IMR-90 (cell line): ENCODE measurements around the gene SDC4. TPM values are rescaled to one million over a fixed set of nuclear protein-coding genes. Genes with fewer than 3 reads are reported as not detected.

Source experiments
- ATAC-seq: fragments of 200-7000 bp; cut with Tn5 transposase; 2 replicates; pipeline ENCODE4 v1.9.1; 2020; ENCODE audit warnings: low read depth, mild to moderate bottlenecking, moderate library complexity
- BruUV-seq: library from RNA; stranded (reverse); fragments of 400-500 nt; replicated peaks from 2 replicates; lab custom pipeline; 2021; lab: Mats Ljungman, UMichigan
- CTCF ChIA-PET: fragments of 300-600 bp; formaldehyde crosslinking; extraction: SDS; loops from one replicate; lab custom pipeline; 2021; ENCODE audit warnings: antibody characterized with exemption; lab: Yijun Ruan, JAX
- POLR2A ChIA-PET: fragments of 300-600 bp; sonication (Branson Sonifier 250); formaldehyde crosslinking; loops from one replicate; lab custom pipeline; 2022; ENCODE audit warnings: antibody characterized with exemption; ENCODE audit not compliant: unreplicated experiment; lab: Charles Lee
- DNase-seq: peaks from one replicate; pipeline ENCODE4 v3.0.0; 2013
- H2AFZ ChIP-seq: replicated peaks from 2 replicates; pipeline ENCODE3; 2013; ENCODE audit warnings: low read length, mild to moderate bottlenecking; ENCODE audit not compliant: poor library complexity
- H2AK5ac ChIP-seq: 2 replicates; pipeline ENCODE4 v1.6.1; 2013; ENCODE audit warnings: low read depth, low read length, inconsistent platforms
- H2AK9ac ChIP-seq: replicated peaks from 2 replicates; pipeline ENCODE3; 2013; ENCODE audit warnings: mild to moderate bottlenecking, low read depth, low read length, moderate library complexity; ENCODE audit not compliant: poor library complexity
- H2BK120ac ChIP-seq: 2 replicates; pipeline ENCODE4 v1.6.1; 2013; ENCODE audit warnings: low read depth, low read length, inconsistent platforms
- H2BK15ac ChIP-seq: 3 replicates; pipeline ENCODE4 v1.6.1; 2013; ENCODE audit warnings: low read depth, low read length, inconsistent platforms
- H2BK20ac ChIP-seq: 2 replicates; pipeline ENCODE4 v1.6.1; 2013; ENCODE audit warnings: low read depth, mild to moderate bottlenecking, inconsistent platforms, low read length, moderate library complexity
- H2BK5ac ChIP-seq: 2 replicates; pipeline ENCODE4 v1.6.1; 2013; ENCODE audit warnings: mild to moderate bottlenecking, low read depth, low read length, inconsistent platforms; ENCODE audit not compliant: poor library complexity, severe bottlenecking
- H3K14ac ChIP-seq: replicated peaks from 2 replicates; pipeline ENCODE4 v1.6.1; 2013; ENCODE audit warnings: low read depth, low read length, inconsistent platforms
- H3K18ac ChIP-seq: 2 replicates; pipeline ENCODE4 v1.6.1; 2013; ENCODE audit warnings: low read depth, low read length, control low read depth
- H3K23ac ChIP-seq: 2 replicates; pipeline ENCODE4 v1.6.1; 2013; ENCODE audit warnings: low read depth, low read length, inconsistent platforms
- H3K27ac ChIP-seq: 2 replicates; pipeline ENCODE4 v1.5.1; 2013; ENCODE audit warnings: mild to moderate bottlenecking, control low read depth, low read length; ENCODE audit not compliant: insufficient read depth
- H3K27me3 ChIP-seq: 2 replicates; pipeline ENCODE4 v1.6.1; 2013; ENCODE audit warnings: low read length; ENCODE audit not compliant: control insufficient read depth, insufficient read depth
- H3K36me3 ChIP-seq: 2 replicates; pipeline ENCODE4 v1.6.1; 2013; ENCODE audit warnings: low read length, mixed read lengths; ENCODE audit not compliant: control insufficient read depth, insufficient read depth
- H3K4ac ChIP-seq: 2 replicates; pipeline ENCODE4 v1.6.1; 2013; ENCODE audit warnings: low read depth, low read length, inconsistent platforms
- H3K4me1 ChIP-seq: 2 replicates; pipeline ENCODE4 v1.6.1; 2013; ENCODE audit warnings: low read length, mixed read lengths; ENCODE audit not compliant: control insufficient read depth, insufficient read depth
- H3K4me2 ChIP-seq: 2 replicates; pipeline ENCODE4 v1.6.1; 2013; ENCODE audit warnings: low read depth, mild to moderate bottlenecking, control low read depth, low read length, moderate library complexity
- H3K4me3 ChIP-seq: 2 replicates; pipeline ENCODE4 v1.5.1; 2013; ENCODE audit warnings: low read depth, mild to moderate bottlenecking, control low read depth, low read length, moderate library complexity; ENCODE audit not compliant: insufficient read depth
- H3K56ac ChIP-seq: 2 replicates; pipeline ENCODE4 v1.6.1; 2013; ENCODE audit warnings: low read length, inconsistent platforms; ENCODE audit not compliant: insufficient read depth; ENCODE audit errors: extremely low read depth
- H3K79me1 ChIP-seq, 2 experiments: 2 replicates each; pipeline ENCODE4 v1.6.1; 2013; ENCODE audit warnings: low read length in 2 of 2, inconsistent platforms in 1 of 2, low read depth in 1 of 2
- H3K9ac ChIP-seq: 2 replicates; pipeline ENCODE4 v1.6.1; 2013; ENCODE audit warnings: low read depth, low read length, control low read depth
- H3K9me1 ChIP-seq: 2 replicates; pipeline ENCODE4 v1.6.1; 2013; ENCODE audit warnings: low read length, inconsistent platforms; ENCODE audit not compliant: insufficient read depth
- H3K9me3 ChIP-seq: 2 replicates; pipeline ENCODE4 v1.6.1; 2013; ENCODE audit warnings: low read length; ENCODE audit not compliant: control insufficient read depth, insufficient read depth
- H4K20me1 ChIP-seq: 2 replicates; pipeline ENCODE4 v1.6.1; 2013; ENCODE audit warnings: low read length, inconsistent platforms; ENCODE audit not compliant: insufficient read depth
- H4K5ac ChIP-seq: 2 replicates; pipeline ENCODE4 v1.6.1; 2013; ENCODE audit warnings: mild to moderate bottlenecking, low read depth, low read length, control low read depth
- H4K8ac ChIP-seq, 2 experiments: 2 replicates each; pipeline ENCODE4 v1.6.1; 2013; ENCODE audit warnings: low read depth in 2 of 2, low read length in 2 of 2, control low read depth in 1 of 2, inconsistent platforms in 1 of 2
- H4K91ac ChIP-seq: 2 replicates; pipeline ENCODE4 v1.6.1; 2013; ENCODE audit warnings: low read depth, low read length, inconsistent platforms; ENCODE audit not compliant: insufficient read depth
- BHLHE40 ChIP-seq: fragments of 150-350 bp; IDR thresholded peaks from 2 replicates; pipeline ENCODE4 v1.6.1; 2016; ENCODE audit warnings: mild to moderate bottlenecking, low read depth, low read length
- CEBPB ChIP-seq: IDR thresholded peaks from 2 replicates; pipeline ENCODE4 v1.6.1; 2012; ENCODE audit warnings: low read depth, low read length, improper control_type of control experiment
- CHD1 ChIP-seq: IDR thresholded peaks from 2 replicates; pipeline ENCODE4 v1.6.1; 2012; ENCODE audit warnings: low read depth, low read length, improper control_type of control experiment
- CTCF ChIP-seq: conservative IDR thresholded peaks from 2 replicates; pipeline ENCODE4 v1.5.1; 2012; ENCODE audit warnings: mild to moderate bottlenecking, low read depth, low read length, improper control_type of control experiment
- ELK1 ChIP-seq: fragments of 150-350 bp; IDR thresholded peaks from 2 replicates; pipeline ENCODE4 v1.6.1; 2016; ENCODE audit warnings: low read depth, mild to moderate bottlenecking, low read length, moderate library complexity, borderline replicate concordance
- FOS ChIP-seq: fragments of 150-350 bp; IDR thresholded peaks from 2 replicates; pipeline ENCODE4 v1.6.1; 2016; ENCODE audit warnings: low read depth, low read length
- MAFK ChIP-seq: IDR thresholded peaks from 2 replicates; pipeline ENCODE4 v1.6.1; 2012; ENCODE audit warnings: low read depth, low read length, improper control_type of control experiment
- MAZ ChIP-seq: IDR thresholded peaks from 2 replicates; pipeline ENCODE4 v1.6.1; 2012; ENCODE audit warnings: low read depth, mild to moderate bottlenecking, low read length, improper control_type of control experiment, moderate library complexity, borderline replicate concordance
- MXI1 ChIP-seq: IDR thresholded peaks from 2 replicates; pipeline ENCODE4 v1.6.1; 2012; ENCODE audit warnings: low read depth, mild to moderate bottlenecking, low read length, moderate library complexity, borderline replicate concordance
- NFE2L2 ChIP-seq: fragments of 150-350 bp; IDR thresholded peaks from 2 replicates; pipeline ENCODE4 v1.6.1; 2016; ENCODE audit warnings: low read depth, mild to moderate bottlenecking, low read length
- POLR2A ChIP-seq: IDR thresholded peaks from 2 replicates; pipeline ENCODE4 v1.6.1; 2012; ENCODE audit warnings: mild to moderate bottlenecking, low read depth, low read length
- RAD21 ChIP-seq: IDR thresholded peaks from 2 replicates; pipeline ENCODE4 v1.6.1; 2012; ENCODE audit warnings: low read length, improper control_type of control experiment
- RCOR1 ChIP-seq: IDR thresholded peaks from 2 replicates; pipeline ENCODE4 v1.6.1; 2012; ENCODE audit warnings: mild to moderate bottlenecking, low read length, improper control_type of control experiment; ENCODE audit not compliant: insufficient replicate concordance
- RFX5 ChIP-seq: IDR thresholded peaks from 2 replicates; pipeline ENCODE4 v1.8.0; 2012; ENCODE audit warnings: low read depth, mild to moderate bottlenecking, low read length, moderate library complexity
- SMC3 ChIP-seq: fragments of 150-350 bp; IDR thresholded peaks from 2 replicates; pipeline ENCODE4 v1.6.1; 2016; ENCODE audit warnings: low read depth, mild to moderate bottlenecking, antibody characterized with exemption, low read length, moderate library complexity
- USF2 ChIP-seq: fragments of 150-350 bp; IDR thresholded peaks from 2 replicates; pipeline ENCODE4 v1.6.1; 2017; ENCODE audit warnings: mild to moderate bottlenecking, antibody characterized with exemption, low read length, low read depth
- WGBS, 2 experiments: methylation state at CpG; one replicate each; pipeline versions ENCODE4 v1.1.5 to v1.1.7; 2013; ENCODE audit warnings: missing lambda C conversion rate in 2 of 2; ENCODE audit not compliant: insufficient read length in 1 of 2; ENCODE audit errors: extremely low coverage in 2 of 2; 5-methylcytosine and 5-hydroxymethylcytosine counted together
- dilution Hi-C: fragments of 300-500 bp; cut with HindIII; formaldehyde crosslinking; loops from one replicate; pipeline ENCODE4 v1.14.3; 2018; ENCODE audit warnings: low sequenced_read_pairs; ENCODE audit not compliant: unreplicated experiment
- in situ Hi-C: fragments of 300-500 bp; cut with MboI; formaldehyde crosslinking; loops from 3 replicates; pipeline ENCODE4 v1.14.3; 2019; ENCODE audit warnings: low sequenced_read_pairs, inconsistent platforms, mixed read lengths
- intact Hi-C: fragments of 100-400 bp; cut with micrococcal nuclease; formaldehyde crosslinking; loops from 2 replicates; pipeline ENCODE4 v1.10.0; 2022
- polyA plus RNA-seq, 3 experiments: library from polyadenylated mRNA; depleted of rRNA; stranded (reverse); fragments of >200 nt; gene quantifications; 2 replicates each; pipeline ENCODE4 v1.2.3, GENCODE V29; 2012; ENCODE audit warnings: low replicate concordance in 1 of 3
- total RNA-seq: library from RNA; depleted of rRNA; stranded (reverse); fragments of >200 nt; gene quantifications from 2 replicates; pipeline ENCODE4 v1.2.3, GENCODE V29; 2012

Gene SDC4
- total and polyA plus RNA-seq, 2 of the 4 experiments (the other 2 are of a cell fraction), result 203 to 265 TPM

- no peak overlapping the region for H3K4me3 ChIP-seq
- intact Hi-C loops (no loop called here), dilution Hi-C loops (no loop called here), in situ Hi-C loops (no loop called here)
- no peaks in the 10 kb centered on the region for H3K27me3 ChIP-seq
- ChIA-PET POLR2A (no interaction called here), CTCF (no interaction called here)
- H4K5ac ChIP-seq, result no peak overlapping the region
- H2BK120ac ChIP-seq, result no peak overlapping the region
- H3K14ac ChIP-seq, result no peak overlapping the region
- no peak overlapping the region for H3K56ac ChIP-seq
- WGBS, 2 experiments, result no CpG with 5 or more reads among the region's 5 CpGs
- no peak for TF ChIP-seq MAFK
- TF ChIP-seq USF2, result no peak
- TF ChIP-seq RCOR1, result no peak
- TF ChIP-seq FOS, result no peak
- no peak for TF ChIP-seq BHLHE40
- TF ChIP-seq CHD1, result no peak
- no peak for TF ChIP-seq POLR2A
- TF ChIP-seq MAZ, result no peak
- no peak for TF ChIP-seq CTCF
- TF ChIP-seq SMC3, result no peak
- TF ChIP-seq RFX5, result no peak
- TF ChIP-seq MXI1, result no peak
- no peak for TF ChIP-seq RAD21
- no peak for TF ChIP-seq CEBPB
- TF ChIP-seq NFE2L2, result no peak
- TF ChIP-seq ELK1, result no peak
- H2AK9ac ChIP-seq, result no peak overlapping the region
- no peak overlapping the region for H3K23ac ChIP-seq
- no TSS peak for BruUV-seq
- H2BK20ac ChIP-seq, result no peak overlapping the region
- no peak overlapping the region for H4K91ac ChIP-seq
- no peak overlapping the region for H2BK5ac ChIP-seq
- H3K4me1 ChIP-seq, result 0 out of 2 replicates have a peak, but pooled peaks cover 3% of the 10 kb centered on the region
- peaks cover 9 to 39% of the 10 kb centered on the region in 2 experiments for H3K79me1 ChIP-seq
- no peak overlapping the region for H2BK15ac ChIP-seq
- H3K27ac ChIP-seq, result no peak overlapping the region
- H3K9ac ChIP-seq, result no peak overlapping the region
- no peak overlapping the region for H3K4ac ChIP-seq
- no peak overlapping the region for H2AFZ ChIP-seq
- no peaks in the 10 kb centered on the region for H4K20me1 ChIP-seq
- no peak for ATAC-seq
- H3K18ac ChIP-seq, result no peak overlapping the region
- H3K36me3 ChIP-seq, result peaks cover 19% of the 10 kb centered on the region
- H3K9me3 ChIP-seq, result no peaks in the 10 kb centered on the region
- no peak overlapping the region for H4K8ac ChIP-seq
- no peak for DNase-seq
- no peak overlapping the region for H2AK5ac ChIP-seq
- H3K4me2 ChIP-seq, result no peak overlapping the region
- peaks cover 4% of the 10 kb centered on the region; the same call in 1 of the 2 replicates for H3K9me1 ChIP-seq
Observed at GRCh38 chr20:45365444-45365970, 17.3 kb upstream of the SDC4 start.
